ENCODE measurements around the gene TSPO. TPM values are rescaled to one million over a fixed set of nuclear protein-coding genes. Genes with fewer than 3 reads are reported as not detected.

The TSPO gene
- total and polyA plus RNA-seq, 2 experiments from 2014 or later = 34.6 to 44.7 TPM

- Histone ChIP-seq H3K4me2 (no peak overlapping the region), H3F3A (replicated peaks; ENCODE audit: low read depth) (peaks cover 2% of the 10 kb centered on the region), H3K27ac (ENCODE audit: low read depth) (no peak overlapping the region), H3K4me1 (ENCODE audit: insufficient read depth) (peaks cover 4% of the 10 kb centered on the region; the same call in 1 of the 2 replicates), H4K20me1 (replicated peaks; ENCODE audit: insufficient read depth) (peaks cover 12% of the 10 kb centered on the region), H3K79me2 (replicated peaks; ENCODE audit: insufficient read depth) (peaks cover 33% of the 10 kb centered on the region), H3K27me3 (ENCODE audit: insufficient read depth) (no peaks in the 10 kb centered on the region), H3K36me3 (ENCODE audit: insufficient read depth) (no peaks in the 10 kb centered on the region; the same call in 1 of the 2 replicates), H3K9me2 (ENCODE audit: insufficient read depth) (no peaks in the 10 kb centered on the region), H2AFZ (no peak overlapping the region), H3K4me3 (no peak overlapping the region)
- peaks cover 17% of the 10 kb centered on the region for H3K4me1 Mint-ChIP-seq
- H3K27ac Mint-ChIP-seq = no peak overlapping the region
- no peak for ATAC-seq
- no peak for TF ChIP-seq ETS1 (IDR thresholded peaks at IDR 0.05)
- no peak for TF ChIP-seq EZH2phosphoT487 (IDR thresholded peaks at IDR 0.05; ENCODE audit: unreplicated experiment)
- no peak for DNase-seq (ENCODE audit: low spot score)
- peaks cover 47% of the 10 kb centered on the region for H3K36me3 Mint-ChIP-seq (ENCODE audit: low read depth)
- H3K4me3 Mint-ChIP-seq = no peak overlapping the region
- H3K27me3 Mint-ChIP-seq (ENCODE audit: insufficient read depth, low read depth, poor library complexity) = peaks cover 7% of the 10 kb centered on the region
- no peaks in the 10 kb centered on the region for H3K9me3 Mint-ChIP-seq
Measured at GRCh38 chr22:43182726-43183125, 31.4 kb downstream of the TSPO start.

DNA sequence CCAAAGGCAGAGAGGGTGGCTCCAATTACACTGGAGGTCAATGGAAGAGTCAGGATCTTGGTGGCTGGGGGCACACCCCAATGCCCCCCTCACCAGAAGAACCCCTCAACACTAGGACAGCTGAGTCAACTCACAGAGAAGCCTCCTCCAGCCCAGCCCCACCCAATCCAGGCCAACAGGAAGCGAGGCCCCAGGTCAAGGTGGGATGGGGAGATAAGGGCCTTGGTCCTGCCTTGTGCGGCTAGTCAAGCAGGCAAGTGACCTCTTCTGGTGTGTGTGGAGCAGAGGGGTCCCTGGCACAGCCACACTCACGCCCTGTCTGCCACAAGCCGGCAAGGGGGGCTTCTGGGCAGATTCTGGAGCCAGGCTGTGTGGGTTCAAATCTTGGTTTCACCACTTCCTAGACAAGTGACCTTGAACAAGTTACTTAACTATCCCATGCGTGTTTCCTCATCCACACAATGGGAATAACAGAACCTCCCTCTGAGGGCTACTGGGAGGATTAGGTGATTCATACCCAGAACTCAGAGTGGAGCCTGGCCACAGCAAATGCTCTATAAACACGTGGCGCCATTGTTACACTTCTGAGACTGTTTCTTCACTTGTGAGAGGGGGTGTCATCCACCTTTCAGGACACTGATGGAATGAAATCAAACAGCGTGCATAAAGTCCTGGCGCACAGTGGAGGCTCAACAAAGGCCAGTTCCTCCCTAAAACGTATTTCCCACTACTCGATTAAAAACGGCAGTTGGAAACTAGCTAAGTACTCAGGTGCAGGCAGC, 32.3 kb downstream of the TSPO start:
- H3F3A ChIP-seq (replicated peaks; ENCODE audit: low read depth) = peaks cover 6% of the 10 kb centered on the region
- no peaks in the 10 kb centered on the region; the same call in 1 of the 2 replicates for H3K36me3 ChIP-seq (ENCODE audit: insufficient read depth)
- peaks cover 17% of the 10 kb centered on the region for H3K4me1 Mint-ChIP-seq
- no peak overlapping the region for H3K27ac ChIP-seq (ENCODE audit: low read depth)
- no peaks in the 10 kb centered on the region for H3K9me2 ChIP-seq (ENCODE audit: insufficient read depth)
- peaks cover 4% of the 10 kb centered on the region; the same call in 1 of the 2 replicates for H3K4me1 ChIP-seq (ENCODE audit: insufficient read depth)
- peaks cover 39% of the 10 kb centered on the region for H3K36me3 Mint-ChIP-seq (ENCODE audit: low read depth)
- no peaks in the 10 kb centered on the region for H3K27me3 ChIP-seq (ENCODE audit: insufficient read depth)
- no peak overlapping the region for H3K4me2 ChIP-seq
- H3K79me2 ChIP-seq (replicated peaks; ENCODE audit: insufficient read depth) = peaks cover 33% of the 10 kb centered on the region
- no peak overlapping the region for H2AFZ ChIP-seq
- no peak overlapping the region for H3K27ac Mint-ChIP-seq
- peaks cover 12% of the 10 kb centered on the region for H4K20me1 ChIP-seq (replicated peaks; ENCODE audit: insufficient read depth)
- no peak overlapping the region for H3K4me3 ChIP-seq
- peak overlapping the region; percentile 45; the same call in 2 of the 3 replicates for H3K4me3 Mint-ChIP-seq
- ATAC-seq = no peak
- peaks cover 3% of the 10 kb centered on the region for H3K27me3 Mint-ChIP-seq (ENCODE audit: insufficient read depth, low read depth, poor library complexity)
- no peak for DNase-seq (ENCODE audit: low spot score)
- TF ChIP-seq, protein P1, sequence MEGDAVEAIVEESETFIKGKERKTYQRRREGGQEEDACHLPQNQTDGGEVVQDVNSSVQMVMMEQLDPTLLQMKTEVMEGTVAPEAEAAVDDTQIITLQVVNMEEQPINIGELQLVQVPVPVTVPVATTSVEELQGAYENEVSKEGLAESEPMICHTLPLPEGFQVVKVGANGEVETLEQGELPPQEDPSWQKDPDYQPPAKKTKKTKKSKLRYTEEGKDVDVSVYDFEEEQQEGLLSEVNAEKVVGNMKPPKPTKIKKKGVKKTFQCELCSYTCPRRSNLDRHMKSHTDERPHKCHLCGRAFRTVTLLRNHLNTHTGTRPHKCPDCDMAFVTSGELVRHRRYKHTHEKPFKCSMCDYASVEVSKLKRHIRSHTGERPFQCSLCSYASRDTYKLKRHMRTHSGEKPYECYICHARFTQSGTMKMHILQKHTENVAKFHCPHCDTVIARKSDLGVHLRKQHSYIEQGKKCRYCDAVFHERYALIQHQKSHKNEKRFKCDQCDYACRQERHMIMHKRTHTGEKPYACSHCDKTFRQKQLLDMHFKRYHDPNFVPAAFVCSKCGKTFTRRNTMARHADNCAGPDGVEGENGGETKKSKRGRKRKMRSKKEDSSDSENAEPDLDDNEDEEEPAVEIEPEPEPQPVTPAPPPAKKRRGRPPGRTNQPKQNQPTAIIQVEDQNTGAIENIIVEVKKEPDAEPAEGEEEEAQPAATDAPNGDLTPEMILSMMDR (conservative IDR thresholded peaks at IDR 0.05; ENCODE audit: low read depth in 2 of 2) = no peak
- no peak for TF ChIP-seq ZNF331 (CRISPR knock-in tag; IDR thresholded peaks at IDR 0.05; ENCODE audit: low read depth)
- no peaks in the 10 kb centered on the region for H3K9me3 Mint-ChIP-seq

DNA sequence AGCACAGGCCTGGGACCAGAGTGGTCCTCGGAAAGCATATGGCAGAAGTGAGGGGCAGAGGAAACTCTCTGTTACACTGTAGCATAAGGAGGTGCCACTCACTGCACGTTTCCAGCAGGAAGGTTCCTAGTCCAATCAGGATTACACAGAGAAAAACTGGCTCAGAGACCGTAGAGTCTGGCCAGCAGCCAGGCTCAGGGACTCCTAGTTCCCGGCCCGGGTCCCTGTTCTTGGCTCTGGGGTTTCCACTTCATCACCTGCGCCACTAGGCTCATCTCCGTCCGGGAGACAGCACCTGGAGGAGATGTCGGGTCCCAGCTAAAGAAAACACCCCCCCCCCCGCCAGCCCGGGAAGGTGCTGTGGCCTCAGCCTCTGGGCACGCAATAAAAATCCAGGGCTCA, 34.5 kb downstream of the TSPO start:
- TF ChIP-seq ZNF331 (CRISPR knock-in tag; IDR thresholded peaks at IDR 0.05; ENCODE audit: low read depth) = no peak
- peak overlapping the region; percentile 100 for H3K4me2 ChIP-seq
- peaks cover 4% of the 10 kb centered on the region; the same call in 1 of the 2 replicates for H3K4me1 ChIP-seq (ENCODE audit: insufficient read depth)
- ATAC-seq = peak; percentile 21
- peaks cover 12% of the 10 kb centered on the region; the same call in 1 of the 2 replicates for H4K20me1 ChIP-seq (replicated peaks; ENCODE audit: insufficient read depth)
- H3K27ac Mint-ChIP-seq = no peak overlapping the region
- H3K27me3 Mint-ChIP-seq (ENCODE audit: insufficient read depth, low read depth, poor library complexity) = peaks cover 3% of the 10 kb centered on the region
- H3K9me2 ChIP-seq (ENCODE audit: insufficient read depth) = no peaks in the 10 kb centered on the region
- peaks cover 33% of the 10 kb centered on the region for H3K79me2 ChIP-seq (replicated peaks; ENCODE audit: insufficient read depth)
- peaks cover 23% of the 10 kb centered on the region for H3K4me1 Mint-ChIP-seq
- H3K4me3 ChIP-seq = peak overlapping the region; percentile 93
- no peaks in the 10 kb centered on the region for H3K27me3 ChIP-seq (ENCODE audit: insufficient read depth)
- H3K27ac ChIP-seq (ENCODE audit: low read depth) = no peak overlapping the region
- peaks cover 17% of the 10 kb centered on the region for H3K36me3 Mint-ChIP-seq (ENCODE audit: low read depth)
- peaks cover 6% of the 10 kb centered on the region for H3F3A ChIP-seq (replicated peaks; ENCODE audit: low read depth)
- DNase-seq (ENCODE audit: low spot score) = peak; percentile 43
- H3K36me3 ChIP-seq (ENCODE audit: insufficient read depth) = no peaks in the 10 kb centered on the region
- H3K9me3 Mint-ChIP-seq = no peaks in the 10 kb centered on the region
- peak overlapping the region; percentile 80 for H3K4me3 Mint-ChIP-seq
- 0 out of 2 replicates have a peak overlapping the region, but pooled peaks have one; percentile 32 for H2AFZ ChIP-seq
